ENCODE measurements around the gene USP33.

- TF ChIP-seq CTCF (IDR thresholded peaks at IDR 0.05; ENCODE audit: low read depth, low read length, poor library complexity, severe bottlenecking) (no peak), EZH2phosphoT487 (IDR thresholded peaks at IDR 0.05; ENCODE audit: borderline replicate concordance, low read length) (no peak)
These were observed 87.3 kb downstream of the USP33 start for GRCh38 chr1:77672374-77672773.

Measured in DOHH2 (cell line).